ENCODE data around the gene MEAF6. TPM values are rescaled to one million over a fixed set of nuclear protein-coding genes. Genes with fewer than 3 reads are reported as not detected.
A peak's percentile ranks its signal among the peaks of the same experiment; 100 is the strongest.

The MEAF6 gene
- total and polyA plus RNA-seq, 5 donors, result 32.7 to 40.1 (median 39.0) TPM

- peak in 1 of 3 donors; percentile 56 for DNase-seq
Observed at GRCh38 chr1:37483785-37484184, 30.8 kb downstream of the MEAF6 start.

GRCh38 chr1:37482796-37483744, 31.5 kb downstream of the MEAF6 start:
- intact Hi-C loops (cut with DNase I), result no loop called here
- no peak overlapping the region for H3K4me3 ChIP-seq (ENCODE audit: low read length)
- no peaks in the 10 kb centered on the region for H3K27me3 ChIP-seq (ENCODE audit: control insufficient read depth, insufficient read depth)
- no peak overlapping the region for H3K27ac ChIP-seq (ENCODE audit: low read length)
- H3K9me3 ChIP-seq (ENCODE audit: control insufficient read depth, low read length), result no peaks in the 10 kb centered on the region
- H3K4me1 ChIP-seq (ENCODE audit: control insufficient read depth, insufficient read depth, low read length), result peaks cover 18% of the 10 kb centered on the region
- ATAC-seq (no peak), DNase-seq (peak in 2 of 3 donors; percentile 25 to 52)
- WGBS, result 87% methylated on average over 29 of the region's 29 CpGs

More at GRCh38 chr1:37483785-37484184, 30.8 kb downstream of the MEAF6 start:
- intact Hi-C loops (cut with DNase I), result no loop called here
- Histone ChIP-seq H3K4me3 (ENCODE audit: low read length) (no peak overlapping the region), H3K27ac (ENCODE audit: low read length) (no peak overlapping the region), H3K27me3 (ENCODE audit: control insufficient read depth, insufficient read depth) (no peaks in the 10 kb centered on the region), H3K9me3 (ENCODE audit: control insufficient read depth, low read length) (no peaks in the 10 kb centered on the region), H3K4me1 (ENCODE audit: control insufficient read depth, insufficient read depth, low read length) (peaks cover 16% of the 10 kb centered on the region)
- WGBS, result 77% methylated on average over 15 of the region's 15 CpGs
- no peak for ATAC-seq

- H3K27ac ChIP-seq (ENCODE audit: low read length), result no peak overlapping the region
- 83% methylated on average over 18 of the region's 18 CpGs for WGBS
- DNase-seq (no peak), ATAC-seq (no peak)
- H3K4me3 ChIP-seq (ENCODE audit: low read length), result no peak overlapping the region
- no peaks in the 10 kb centered on the region for H3K27me3 ChIP-seq (ENCODE audit: control insufficient read depth, insufficient read depth)
- peaks cover 22% of the 10 kb centered on the region for H3K4me1 ChIP-seq (ENCODE audit: control insufficient read depth, insufficient read depth, low read length)
- intact Hi-C loops (cut with DNase I), result no loop called here
- H3K9me3 ChIP-seq (ENCODE audit: control insufficient read depth, low read length), result no peaks in the 10 kb centered on the region
Observed at GRCh38 chr1:37482004-37482785, 32.4 kb downstream of the MEAF6 start.

GRCh38 chr1:37481289-37482003, 33.1 kb downstream of the MEAF6 start:
- intact Hi-C loops (cut with DNase I), result no loop called here
- ATAC-seq (no peak), DNase-seq (peak in 1 of 3 donors; percentile 49)
- peaks cover 18% of the 10 kb centered on the region for H3K4me1 ChIP-seq (ENCODE audit: control insufficient read depth, insufficient read depth, low read length)
- 89% methylated on average over 26 of the region's 26 CpGs for WGBS
- H3K9me3 ChIP-seq (ENCODE audit: control insufficient read depth, low read length), result no peaks in the 10 kb centered on the region
- no peak overlapping the region for H3K27ac ChIP-seq (ENCODE audit: low read length)
- no peak overlapping the region for H3K4me3 ChIP-seq (ENCODE audit: low read length)
- no peaks in the 10 kb centered on the region for H3K27me3 ChIP-seq (ENCODE audit: control insufficient read depth, insufficient read depth)

GRCh38 chr1:37480581-37481288, 33.8 kb downstream of the MEAF6 start:
- H3K27me3 ChIP-seq (ENCODE audit: control insufficient read depth, insufficient read depth), result no peaks in the 10 kb centered on the region
- H3K9me3 ChIP-seq (ENCODE audit: control insufficient read depth, low read length), result no peaks in the 10 kb centered on the region
- no peak overlapping the region for H3K4me3 ChIP-seq (ENCODE audit: low read length)
- H3K4me1 ChIP-seq (ENCODE audit: control insufficient read depth, insufficient read depth, low read length), result peaks cover 24% of the 10 kb centered on the region
- no peak overlapping the region for H3K27ac ChIP-seq (ENCODE audit: low read length)
- no peak for DNase-seq
- intact Hi-C loops (cut with DNase I), result no loop called here
- 75% methylated on average over 10 of the region's 10 CpGs for WGBS
- no peak for ATAC-seq

GRCh38 chr1:37480125-37480466, 34.5 kb downstream of the MEAF6 start:
- Histone ChIP-seq H3K9me3 (ENCODE audit: control insufficient read depth, low read length) (no peaks in the 10 kb centered on the region), H3K27ac (ENCODE audit: low read length) (peak overlapping the region; percentile 14), H3K4me1 (ENCODE audit: control insufficient read depth, insufficient read depth, low read length) (peaks cover 30% of the 10 kb centered on the region), H3K27me3 (ENCODE audit: control insufficient read depth, insufficient read depth) (no peaks in the 10 kb centered on the region), H3K4me3 (ENCODE audit: low read length) (no peak overlapping the region)
- ATAC-seq (no peak), DNase-seq (peak in 1 of 3 donors; percentile 22)
- WGBS, result 88% methylated on average over 5 of the region's 5 CpGs
- intact Hi-C loops (cut with DNase I), result no loop called here

GRCh38 chr1:37479255-37480124, 35.1 kb downstream of the MEAF6 start:
- ATAC-seq (peak; percentile 56), DNase-seq (peak; percentile 86 to 88 (median 86))
- Histone ChIP-seq H3K27ac (ENCODE audit: low read length) (peak overlapping the region; percentile 26), H3K9me3 (ENCODE audit: control insufficient read depth, low read length) (no peaks in the 10 kb centered on the region), H3K4me1 (ENCODE audit: control insufficient read depth, insufficient read depth, low read length) (peaks cover 28% of the 10 kb centered on the region), H3K27me3 (ENCODE audit: control insufficient read depth, insufficient read depth) (no peaks in the 10 kb centered on the region), H3K4me3 (ENCODE audit: low read length) (no peak overlapping the region)
- 32% methylated on average over 22 of the region's 22 CpGs for WGBS
- intact Hi-C loops (cut with DNase I), result no loop called here

- ATAC-seq (no peak), DNase-seq (no peak)
- Histone ChIP-seq H3K9me3 (ENCODE audit: control insufficient read depth, low read length) (no peaks in the 10 kb centered on the region), H3K27me3 (ENCODE audit: control insufficient read depth, insufficient read depth) (no peaks in the 10 kb centered on the region), H3K27ac (ENCODE audit: low read length) (peak overlapping the region; percentile 26), H3K4me1 (ENCODE audit: control insufficient read depth, insufficient read depth, low read length) (peaks cover 28% of the 10 kb centered on the region), H3K4me3 (ENCODE audit: low read length) (no peak overlapping the region)
- WGBS, result 43% methylated on average over 3 of the region's 3 CpGs
- intact Hi-C loops (cut with DNase I), result no loop called here
Observed at GRCh38 chr1:37478890-37479254, 35.7 kb downstream of the MEAF6 start.

- H3K27me3 ChIP-seq (ENCODE audit: control insufficient read depth, insufficient read depth), result no peaks in the 10 kb centered on the region
- no peak overlapping the region for H3K27ac ChIP-seq (ENCODE audit: low read length)
- no peaks in the 10 kb centered on the region for H3K9me3 ChIP-seq (ENCODE audit: control insufficient read depth, low read length)
- no peak for ATAC-seq
- 89% methylated on average over 8 of the region's 8 CpGs for WGBS
- peaks cover 28% of the 10 kb centered on the region for H3K4me1 ChIP-seq (ENCODE audit: control insufficient read depth, insufficient read depth, low read length)
- intact Hi-C loops (cut with DNase I), result no loop called here
- no peak for DNase-seq
- H3K4me3 ChIP-seq (ENCODE audit: low read length), result no peak overlapping the region
Observed at GRCh38 chr1:37478451-37478881, 36.1 kb downstream of the MEAF6 start.

GRCh38 chr1:37477946-37478345, 36.6 kb downstream of the MEAF6 start:
- Histone ChIP-seq H3K4me3 (ENCODE audit: low read length) (no peak overlapping the region), H3K27ac (ENCODE audit: low read length) (no peak overlapping the region), H3K9me3 (ENCODE audit: control insufficient read depth, low read length) (no peaks in the 10 kb centered on the region), H3K27me3 (ENCODE audit: control insufficient read depth, insufficient read depth) (no peaks in the 10 kb centered on the region), H3K4me1 (ENCODE audit: control insufficient read depth, insufficient read depth, low read length) (peaks cover 28% of the 10 kb centered on the region)
- intact Hi-C loops (cut with DNase I), result no loop called here
- ATAC-seq, result no peak
- WGBS, result 96% methylated on average over 5 of the region's 5 CpGs
- no peak for DNase-seq
